CD4-positive, alpha-beta T cell treated with Interleukin-12 subunit alpha and Interleukin-12 subunit beta, for 1 hour (primary cell): ENCODE measurements around the gene ALDOB.

ENCODE experiments used
- DNase-seq: peaks from one replicate; pipeline ENCODE4 v3.0.0-alpha.2; 2020

ALDOB gene

GRCh38 chr9:101381833-101382342 lies 53.7 kb downstream of the ALDOB start:
- DNase-seq, result no peak

GRCh38 chr9:101381118-101381517 lies 54.5 kb downstream of the ALDOB start:
- no peak for DNase-seq

GRCh38 chr9:101380295-101380694 lies 55.3 kb downstream of the ALDOB start:
- DNase-seq, result no peak

- DNase-seq, result no peak
Observed at GRCh38 chr9:101376111-101376848, 59.3 kb downstream of the ALDOB start.

- DNase-seq, result no peak
Observed at GRCh38 chr9:101375546-101375945, 60.0 kb downstream of the ALDOB start.

- DNase-seq, result no peak
Observed at GRCh38 chr9:101372327-101373118, 63.1 kb downstream of the ALDOB start.

GRCh38 chr9:101371813-101372212 lies 63.8 kb downstream of the ALDOB start:
- DNase-seq, result no peak
